GM18526 (cell line): ENCODE measurements around the gene STIP1.

Experiments
- POLR2A ChIP-seq: IDR thresholded peaks from 3 replicates; pipeline ENCODE4 v1.6.1; 2011; ENCODE audit not compliant: insufficient read length; ENCODE audit errors: extremely low read depth

The STIP1 gene

DNA sequence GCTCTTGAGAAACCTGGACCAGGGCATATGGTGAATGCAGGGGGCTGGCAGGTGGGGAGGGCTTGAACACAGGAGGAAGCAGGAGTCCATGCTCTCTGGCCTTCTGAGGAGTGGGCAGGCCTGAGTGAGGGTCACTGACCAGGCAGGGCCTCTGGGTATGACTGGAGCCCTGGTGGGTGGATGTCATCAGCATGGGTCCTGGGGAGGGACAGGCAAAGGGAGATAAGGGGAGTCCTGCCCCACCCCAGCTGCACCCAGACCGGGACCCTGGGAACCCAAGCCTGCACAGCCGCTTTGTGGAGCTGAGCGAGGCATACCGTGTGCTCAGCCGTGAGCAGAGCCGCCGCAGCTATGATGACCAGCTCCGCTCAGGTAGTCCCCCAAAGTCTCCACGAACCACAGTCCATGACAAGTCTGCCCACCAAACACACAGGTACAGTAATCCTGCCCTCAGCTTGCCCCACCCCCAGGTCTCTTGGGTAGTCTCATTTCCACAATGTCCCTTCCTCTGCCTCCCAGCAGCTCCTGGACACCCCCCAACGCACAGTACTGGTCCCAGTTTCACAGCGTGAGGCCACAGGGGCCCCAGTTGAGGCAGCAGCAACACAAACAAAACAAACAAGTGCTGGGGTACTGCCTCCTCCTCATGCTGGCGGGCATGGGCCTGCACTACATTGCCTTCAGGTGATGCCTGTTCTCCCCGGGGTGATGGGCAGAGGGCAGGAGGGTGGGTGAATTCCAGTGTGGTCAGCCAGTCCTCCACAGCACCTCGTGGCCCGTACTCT is 46.4 kb downstream of the STIP1 start:
- no peak for TF ChIP-seq POLR2A

DNA sequence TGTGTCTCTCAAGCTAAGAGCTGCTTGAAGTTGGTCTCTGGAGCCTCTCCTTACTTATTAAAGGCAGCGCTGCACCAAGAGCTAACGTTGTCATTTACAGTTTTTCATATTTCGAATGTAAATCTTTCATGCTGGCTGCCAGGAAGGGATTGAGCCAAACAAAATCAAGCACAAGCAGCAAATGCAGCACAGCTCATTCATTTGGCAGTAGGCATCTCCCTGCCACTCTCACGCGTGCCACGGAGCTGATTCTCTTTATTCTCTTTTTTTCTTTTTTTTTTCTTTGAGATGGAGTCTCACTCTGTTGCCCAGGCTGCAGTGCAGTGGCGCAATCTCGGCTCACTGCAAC is 47.0 kb downstream of the STIP1 start:
- no peak for TF ChIP-seq POLR2A

DNA sequence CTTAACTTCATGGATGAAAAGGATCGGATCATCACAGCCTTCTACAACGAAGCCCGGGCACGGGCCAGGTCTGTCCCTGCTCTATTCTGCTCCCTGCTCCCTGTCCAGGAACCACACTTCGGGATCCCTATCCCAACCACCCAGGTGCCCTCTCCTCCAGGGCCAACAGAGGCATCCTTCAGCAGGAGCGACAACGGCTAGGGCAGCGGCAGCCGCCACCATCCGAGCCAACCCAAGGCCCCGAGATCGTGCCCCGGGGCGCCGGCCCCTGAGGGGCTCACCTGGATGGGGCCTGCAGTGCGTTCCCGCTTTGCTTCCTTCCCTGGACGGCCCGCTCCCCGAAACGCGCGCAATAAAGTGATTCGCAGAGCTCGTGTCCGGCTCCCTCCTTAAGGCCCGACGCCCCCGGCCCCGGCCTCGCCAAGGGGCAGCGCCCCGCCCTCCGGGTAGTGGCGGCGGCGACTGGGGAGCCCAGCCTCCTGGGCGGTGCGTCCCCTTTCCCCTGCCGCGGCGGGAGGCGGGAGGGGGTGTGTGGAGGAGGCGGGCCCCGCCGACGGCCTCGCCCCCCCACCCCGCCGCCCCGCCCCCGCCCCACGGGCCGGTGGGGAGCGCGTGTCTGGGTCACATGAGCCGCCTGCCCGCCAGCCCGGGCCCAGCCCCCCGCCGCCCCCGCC is 48.1 kb downstream of the STIP1 start, which contains the start of gene VEGFB:
VEGFB (plus strand) TSS at position 672 of the 674 bp plus-strand sequence. CDS start 250 bp downstream, outside the sequence.
- no peak for TF ChIP-seq POLR2A

- TF ChIP-seq POLR2A, result no peak
Measured at GRCh38 chr11:64234647-64235379, 48.8 kb downstream of the STIP1 start.

GRCh38 chr11:64235437-64236161 is 49.6 kb downstream of the STIP1 start:
- TF ChIP-seq POLR2A, result no peak

GRCh38 chr11:64237484-64237951 is 51.5 kb downstream of the STIP1 start:
- no peak for TF ChIP-seq POLR2A

GRCh38 chr11:64238076-64238475 is 52.1 kb downstream of the STIP1 start:
- no peak for TF ChIP-seq POLR2A

DNA sequence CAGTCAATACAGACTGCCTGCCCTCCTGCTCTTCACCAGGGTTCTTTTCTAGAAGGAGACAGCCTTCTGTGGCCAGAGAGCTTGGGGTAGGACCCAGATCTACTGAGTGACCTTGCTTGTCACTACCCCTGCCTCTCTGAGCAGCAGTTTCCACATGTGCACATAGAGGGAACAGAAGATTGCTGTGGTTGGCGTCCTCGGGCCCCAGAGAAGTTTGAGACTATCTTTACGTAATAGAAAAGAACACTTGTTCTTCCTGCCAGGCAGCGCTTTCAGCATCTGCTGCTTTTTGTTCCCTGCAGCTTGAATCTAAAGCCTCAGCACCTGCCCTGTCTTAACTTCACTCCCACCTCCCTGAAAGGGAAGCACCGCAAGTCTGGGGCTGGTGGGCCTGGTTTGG is 53.0 kb downstream of the STIP1 start:
- no peak for TF ChIP-seq POLR2A

- TF ChIP-seq POLR2A, result no peak
Measured at GRCh38 chr11:64239662-64240434, 53.9 kb downstream of the STIP1 start.

- TF ChIP-seq POLR2A, result peak; percentile 83
Measured at GRCh38 chr11:64240435-64241240, 54.7 kb downstream of the STIP1 start, which contains the start of gene FKBP2. Gene FKBP2, plus strand, starts transcription at chr11:64241095. Its CDS starts 1,293 bp downstream, at chr11:64242388.

DNA sequence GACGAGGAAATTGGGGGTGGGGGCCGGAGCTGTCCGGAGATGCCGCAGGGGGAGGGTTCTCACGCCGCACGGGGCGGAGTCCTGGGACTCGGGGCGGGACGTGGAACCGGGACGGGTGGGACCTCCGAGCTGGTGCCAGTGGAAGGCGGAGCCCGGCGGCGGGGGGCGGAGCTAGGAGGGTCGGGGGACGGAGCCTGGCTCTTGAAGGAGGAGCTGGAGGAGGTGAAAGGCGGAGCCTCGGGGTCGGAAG is 55.2 kb downstream of the STIP1 start:
- TF ChIP-seq POLR2A, result no peak

GRCh38 chr11:64241491-64242374 is 55.8 kb downstream of the STIP1 start:
- TF ChIP-seq POLR2A, result peak; percentile 54
